ENCODE measurements around the gene PTGES.

Gene PTGES

DNA sequence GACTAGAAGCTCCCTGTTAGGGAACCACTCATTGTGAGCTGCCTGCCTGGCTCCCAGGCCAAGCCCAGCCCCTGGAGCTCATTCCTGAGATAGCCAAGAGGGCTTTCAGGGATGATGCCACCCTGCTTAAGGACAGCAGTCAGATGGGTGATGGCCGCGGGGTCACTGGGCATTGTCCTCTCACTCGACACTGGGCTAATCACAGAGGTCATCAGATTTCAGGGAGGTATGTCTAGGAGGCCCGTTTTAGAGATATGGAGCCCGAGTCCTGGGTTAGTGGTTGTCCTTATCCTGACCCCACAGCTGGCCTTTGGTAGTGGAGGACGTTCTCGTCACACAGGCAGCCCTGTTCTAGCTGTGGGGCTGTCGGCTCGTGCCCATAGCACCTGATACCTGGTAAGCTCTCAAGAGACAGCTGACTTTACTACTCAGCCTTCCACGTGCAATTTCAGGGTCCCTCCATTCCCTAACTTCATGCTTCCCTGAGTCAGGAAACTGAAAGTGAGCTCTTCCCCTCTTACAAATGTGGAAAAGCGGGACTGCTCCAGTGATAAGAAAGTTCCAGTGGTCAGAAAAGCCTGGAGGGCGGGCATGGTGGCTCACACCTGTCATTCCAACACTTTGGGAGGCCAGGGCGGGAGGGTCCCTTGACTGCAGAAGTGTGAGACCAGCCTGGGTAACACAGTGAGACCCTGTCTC is 7.1 kb upstream of the PTGES start:
- H3K4me3 ChIP-seq (ENCODE audit: low read depth, low read length): no peak overlapping the region
- TF ChIP-seq, protein P1, sequence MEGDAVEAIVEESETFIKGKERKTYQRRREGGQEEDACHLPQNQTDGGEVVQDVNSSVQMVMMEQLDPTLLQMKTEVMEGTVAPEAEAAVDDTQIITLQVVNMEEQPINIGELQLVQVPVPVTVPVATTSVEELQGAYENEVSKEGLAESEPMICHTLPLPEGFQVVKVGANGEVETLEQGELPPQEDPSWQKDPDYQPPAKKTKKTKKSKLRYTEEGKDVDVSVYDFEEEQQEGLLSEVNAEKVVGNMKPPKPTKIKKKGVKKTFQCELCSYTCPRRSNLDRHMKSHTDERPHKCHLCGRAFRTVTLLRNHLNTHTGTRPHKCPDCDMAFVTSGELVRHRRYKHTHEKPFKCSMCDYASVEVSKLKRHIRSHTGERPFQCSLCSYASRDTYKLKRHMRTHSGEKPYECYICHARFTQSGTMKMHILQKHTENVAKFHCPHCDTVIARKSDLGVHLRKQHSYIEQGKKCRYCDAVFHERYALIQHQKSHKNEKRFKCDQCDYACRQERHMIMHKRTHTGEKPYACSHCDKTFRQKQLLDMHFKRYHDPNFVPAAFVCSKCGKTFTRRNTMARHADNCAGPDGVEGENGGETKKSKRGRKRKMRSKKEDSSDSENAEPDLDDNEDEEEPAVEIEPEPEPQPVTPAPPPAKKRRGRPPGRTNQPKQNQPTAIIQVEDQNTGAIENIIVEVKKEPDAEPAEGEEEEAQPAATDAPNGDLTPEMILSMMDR (IDR thresholded peaks at IDR 0.05; ENCODE audit: low read depth, low read length, missing control alignments): no peak
- DNase-seq (ENCODE audit: low read depth): no peak

DNA sequence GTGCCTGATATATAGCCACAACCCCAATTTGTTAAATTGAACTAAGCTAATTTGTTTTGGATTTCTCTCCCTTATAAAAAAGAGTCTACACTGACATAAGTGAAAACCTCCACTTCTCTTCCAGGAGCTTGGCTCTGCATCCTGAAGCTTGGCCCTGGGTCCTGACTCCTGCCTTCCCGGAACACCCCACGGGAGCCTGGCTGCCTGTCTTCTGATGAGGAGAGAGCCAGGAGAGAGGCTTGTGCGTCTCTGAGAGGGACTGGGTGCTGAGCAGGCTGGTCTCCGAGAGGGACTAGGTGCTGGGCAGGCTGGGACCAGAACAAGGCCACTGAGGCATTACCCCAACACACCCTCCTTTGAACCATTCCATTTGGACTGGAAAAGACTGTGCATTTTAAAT is 6.5 kb upstream of the PTGES start:
- TF ChIP-seq, protein P1 (IDR thresholded peaks at IDR 0.05; ENCODE audit: low read depth, low read length, missing control alignments): no peak
- H3K4me3 ChIP-seq (ENCODE audit: low read depth, low read length): no peak overlapping the region
- DNase-seq (ENCODE audit: low read depth): no peak

DNA sequence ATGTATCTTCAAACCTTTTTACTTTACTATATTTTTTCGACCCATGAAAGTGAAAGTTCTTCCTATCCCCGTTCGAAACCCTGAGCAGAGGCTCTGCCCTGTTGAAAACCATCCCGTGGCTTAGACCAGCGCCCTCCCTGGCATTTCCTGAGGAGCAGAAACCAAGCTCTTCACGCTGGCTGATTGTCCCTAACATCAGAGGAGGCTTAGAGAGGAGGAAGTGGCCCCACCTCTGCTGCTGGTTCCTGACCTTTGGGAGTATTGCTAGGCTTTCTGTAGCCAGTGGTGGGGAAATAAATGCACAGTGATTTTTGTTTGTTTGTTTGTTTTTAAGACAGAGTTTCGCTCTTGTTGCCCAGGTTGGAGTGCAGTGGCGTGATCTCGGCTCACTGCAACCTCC is 4.2 kb upstream of the PTGES start:
- H3K4me3 ChIP-seq (ENCODE audit: low read depth, low read length): no peak overlapping the region
- DNase-seq (ENCODE audit: low read depth): no peak
- TF ChIP-seq, protein P1 (IDR thresholded peaks at IDR 0.05; ENCODE audit: low read depth, low read length, missing control alignments): no peak

DNA sequence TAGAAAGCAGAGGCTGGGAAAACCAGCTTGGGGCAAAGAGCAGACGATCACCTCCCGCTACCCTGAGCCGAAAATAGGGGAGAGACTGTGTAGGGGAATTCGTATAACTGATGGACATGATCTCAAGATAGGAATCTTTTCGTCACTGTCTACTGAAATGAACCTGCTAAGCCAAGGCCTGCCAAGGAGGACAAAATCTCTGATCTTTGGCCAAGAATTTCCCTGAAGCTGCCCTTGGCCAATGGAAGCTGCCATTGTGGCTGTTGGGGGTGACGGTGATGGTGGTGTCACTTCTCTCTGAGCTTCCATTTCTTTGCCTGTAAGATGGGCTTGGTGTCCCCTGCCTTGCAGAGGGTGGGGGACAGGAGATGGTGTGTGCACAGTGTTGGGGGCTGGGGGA is 3.3 kb upstream of the PTGES start:
- no peak overlapping the region for H3K4me3 ChIP-seq (ENCODE audit: low read depth, low read length)
- TF ChIP-seq, protein P1 (IDR thresholded peaks at IDR 0.05; ENCODE audit: low read depth, low read length, missing control alignments): no peak
- no peak for DNase-seq (ENCODE audit: low read depth)

DNA sequence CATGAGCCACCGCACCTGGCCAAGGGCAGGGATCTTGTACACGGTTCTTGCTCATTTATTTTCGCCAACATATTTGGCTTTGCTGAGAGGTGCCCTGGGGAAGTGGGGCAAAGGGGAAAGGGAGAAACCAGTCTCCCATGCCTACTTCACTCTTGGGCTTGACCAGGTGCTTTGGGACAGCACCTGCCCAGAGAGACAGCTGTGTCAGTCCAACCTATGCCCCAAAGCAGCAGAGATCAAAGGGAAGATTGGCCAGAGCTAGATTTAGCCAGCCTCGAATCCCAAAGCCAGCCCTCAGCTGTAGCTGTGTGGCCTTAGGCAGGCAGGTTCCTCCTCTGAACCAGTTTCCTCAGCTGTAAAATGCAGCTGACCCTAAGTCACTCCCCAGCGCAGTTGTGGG is 2.3 kb upstream of the PTGES start:
- no peak overlapping the region for H3K4me3 ChIP-seq (ENCODE audit: low read depth, low read length)
- no peak for DNase-seq (ENCODE audit: low read depth)
- TF ChIP-seq, protein P1 (IDR thresholded peaks at IDR 0.05; ENCODE audit: low read depth, low read length, missing control alignments): no peak

DNA sequence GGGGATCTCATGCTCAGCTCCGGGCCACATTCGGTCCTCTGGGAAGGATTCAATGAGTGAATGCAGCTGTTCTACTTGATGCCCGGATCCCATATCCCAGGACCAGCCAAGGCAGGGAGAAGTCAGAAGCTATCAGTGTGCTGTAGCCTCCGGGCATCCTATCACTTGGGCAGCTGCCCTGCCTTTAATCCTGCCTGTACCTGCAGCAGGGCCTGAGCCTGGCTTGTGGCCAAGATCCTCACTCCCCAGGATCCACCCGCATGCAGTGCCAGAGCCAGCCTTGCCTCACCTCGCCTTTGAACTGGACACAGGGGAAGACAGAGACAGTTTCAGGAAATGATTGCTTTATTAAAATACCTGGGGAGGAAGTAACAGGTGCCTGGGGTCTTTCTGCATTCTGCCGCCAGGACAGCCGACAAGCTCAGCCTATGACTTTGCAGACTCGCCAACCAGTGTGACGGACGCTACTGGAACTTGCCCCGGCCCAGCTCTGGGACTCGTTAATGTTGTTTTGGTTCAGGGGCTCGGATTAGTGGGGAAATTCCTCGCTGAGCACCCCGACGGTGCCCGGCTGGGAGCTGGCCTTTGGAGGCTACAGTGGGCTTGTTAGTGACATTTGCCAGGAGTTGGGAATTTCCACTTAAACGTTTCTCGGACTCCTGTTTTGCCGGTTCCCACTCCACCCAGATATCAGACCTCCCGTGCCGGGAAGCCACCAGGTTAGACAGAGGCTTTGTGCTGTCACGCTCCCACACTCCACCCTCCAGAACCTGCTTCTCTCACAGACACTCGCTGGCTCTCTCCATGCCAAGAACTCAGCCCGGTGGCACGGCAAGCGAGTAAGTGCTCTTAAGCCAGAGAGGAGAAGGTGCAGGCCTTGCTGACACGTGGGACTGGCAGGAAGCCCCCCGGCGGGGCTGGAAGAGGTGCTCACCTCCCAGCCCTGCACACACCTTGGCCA is 721 bp downstream of the PTGES start:
- H3K4me3 ChIP-seq (ENCODE audit: low read depth, low read length): no peak overlapping the region
- no peak for DNase-seq (ENCODE audit: low read depth)
- TF ChIP-seq, protein P1 (IDR thresholded peaks at IDR 0.05; ENCODE audit: low read depth, low read length, missing control alignments): no peak
